ENCODE results near the gene YJU2.

GRCh38 chr19:4318460-4318859 lies 71.6 kb downstream of the YJU2 start:
- TF ChIP-seq DNMT1 (CRISPR knock-in tag; IDR thresholded peaks at IDR 0.05) (no peak), HMGXB4 (CRISPR knock-in tag; IDR thresholded peaks at IDR 0.05; ENCODE audit: borderline replicate concordance in 1 of 2, low read depth in 1 of 2) (no peak), BHLHE40 (IDR thresholded peaks at IDR 0.05; ENCODE audit: low read length) (no peak), E2F5 (CRISPR knock-in tag; conservative IDR thresholded peaks at IDR 0.05) (no peak)
- TF ChIP-seq, protein P1, sequence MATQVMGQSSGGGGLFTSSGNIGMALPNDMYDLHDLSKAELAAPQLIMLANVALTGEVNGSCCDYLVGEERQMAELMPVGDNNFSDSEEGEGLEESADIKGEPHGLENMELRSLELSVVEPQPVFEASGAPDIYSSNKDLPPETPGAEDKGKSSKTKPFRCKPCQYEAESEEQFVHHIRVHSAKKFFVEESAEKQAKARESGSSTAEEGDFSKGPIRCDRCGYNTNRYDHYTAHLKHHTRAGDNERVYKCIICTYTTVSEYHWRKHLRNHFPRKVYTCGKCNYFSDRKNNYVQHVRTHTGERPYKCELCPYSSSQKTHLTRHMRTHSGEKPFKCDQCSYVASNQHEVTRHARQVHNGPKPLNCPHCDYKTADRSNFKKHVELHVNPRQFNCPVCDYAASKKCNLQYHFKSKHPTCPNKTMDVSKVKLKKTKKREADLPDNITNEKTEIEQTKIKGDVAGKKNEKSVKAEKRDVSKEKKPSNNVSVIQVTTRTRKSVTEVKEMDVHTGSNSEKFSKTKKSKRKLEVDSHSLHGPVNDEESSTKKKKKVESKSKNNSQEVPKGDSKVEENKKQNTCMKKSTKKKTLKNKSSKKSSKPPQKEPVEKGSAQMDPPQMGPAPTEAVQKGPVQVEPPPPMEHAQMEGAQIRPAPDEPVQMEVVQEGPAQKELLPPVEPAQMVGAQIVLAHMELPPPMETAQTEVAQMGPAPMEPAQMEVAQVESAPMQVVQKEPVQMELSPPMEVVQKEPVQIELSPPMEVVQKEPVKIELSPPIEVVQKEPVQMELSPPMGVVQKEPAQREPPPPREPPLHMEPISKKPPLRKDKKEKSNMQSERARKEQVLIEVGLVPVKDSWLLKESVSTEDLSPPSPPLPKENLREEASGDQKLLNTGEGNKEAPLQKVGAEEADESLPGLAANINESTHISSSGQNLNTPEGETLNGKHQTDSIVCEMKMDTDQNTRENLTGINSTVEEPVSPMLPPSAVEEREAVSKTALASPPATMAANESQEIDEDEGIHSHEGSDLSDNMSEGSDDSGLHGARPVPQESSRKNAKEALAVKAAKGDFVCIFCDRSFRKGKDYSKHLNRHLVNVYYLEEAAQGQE (IDR thresholded peaks at IDR 0.05; ENCODE audit: borderline replicate concordance in 1 of 2, low read depth in 1 of 2, low read length in 2 of 2): no peak
